ENCODE measurements around the gene PLXDC1. TPM values are rescaled to one million over a fixed set of nuclear protein-coding genes. Genes with fewer than 3 reads are reported as not detected.
A peak's percentile ranks its signal among the peaks of the same experiment; 100 is the strongest.

The PLXDC1 gene
- total and polyA plus RNA-seq, 2 of the 8 experiments (the other 6 are each of a cell fraction or from before 2014, with no cell fraction given): 4.1 to 14.6 TPM

GRCh38 chr17:39108461-39109375, 42.7 kb downstream of the PLXDC1 start:
- Histone ChIP-seq H4K8ac (ENCODE audit: extremely low read depth, insufficient read depth, low read length) (peak overlapping the region; percentile 22; the same call in 1 of the 2 replicates), H3K27me3 (replicated peaks in 1 of 4; ENCODE audit: control insufficient read depth in 3 of 4, extremely low read depth in 1 of 4, insufficient read depth in 3 of 4, low read length in 3 of 4) (no peaks in the 10 kb centered on the region), H3K18ac (ENCODE audit: extremely low read depth, low read length) (no peak overlapping the region), H2AK5ac (ENCODE audit: low read depth, low read length) (no peak overlapping the region), H3K56ac (replicated peaks; ENCODE audit: insufficient read length, low read depth, low read length) (no peak overlapping the region), H2BK5ac (ENCODE audit: low read depth, low read length) (no peak overlapping the region), H2BK20ac (ENCODE audit: low read length) (no peak overlapping the region), H3K23ac (ENCODE audit: insufficient read length) (no peak overlapping the region), H4K5ac (ENCODE audit: insufficient read length, low read depth, low read length) (no peak overlapping the region), H2BK12ac (ENCODE audit: low read depth, low read length) (no peak overlapping the region), H3K27ac (ENCODE audit: low read depth, low read length) (no peak overlapping the region), H3K79me1 (ENCODE audit: low read depth, low read length) (no peaks in the 10 kb centered on the region), H3K4me1 (replicated peaks in 1 of 4; ENCODE audit: control insufficient read depth in 3 of 4, insufficient read depth in 4 of 4, low read length in 3 of 4) (peaks cover 0 to 2% (median 0%) of the 10 kb centered on the region in 4 experiments; a peak in 1 of 7 replicates), H3K14ac (ENCODE audit: insufficient read length) (no peak overlapping the region), H3K4ac (replicated peaks; ENCODE audit: insufficient read length, low read depth, low read length) (no peak overlapping the region), H2BK15ac (ENCODE audit: low read length) (no peak overlapping the region), H3K4me3 (ENCODE audit: extremely low read depth in 1 of 4, insufficient read depth in 2 of 4, low read depth in 3 of 4, low read length in 4 of 4) (no peak overlapping the region), H3K36me3 (ENCODE audit: control insufficient read depth in 2 of 4, insufficient read depth in 4 of 4, low read length in 3 of 4) (no peaks in the 10 kb centered on the region), H4K91ac (replicated peaks; ENCODE audit: insufficient read length, low read length) (no peak overlapping the region), H3K9me3 (ENCODE audit: insufficient read depth in 2 of 2, low read depth in 1 of 2, low read length in 1 of 2) (no peaks in the 10 kb centered on the region), H4K20me1 (replicated peaks in 1 of 2; ENCODE audit: control insufficient read depth in 1 of 2, insufficient read depth in 2 of 2, low read length in 2 of 2) (no peaks in the 10 kb centered on the region), H2AFZ (ENCODE audit: low read length) (no peak overlapping the region), H3K4me2 (ENCODE audit: insufficient read depth in 1 of 2, low read depth in 2 of 2, low read length in 2 of 2) (no peak overlapping the region), H3K79me2 (ENCODE audit: control insufficient read depth in 1 of 2, insufficient read depth in 2 of 2, low read length in 2 of 2) (no peaks in the 10 kb centered on the region), H3K9ac (replicated peaks in 1 of 4; ENCODE audit: extremely low read depth in 1 of 4, low read depth in 3 of 4, low read length in 3 of 4) (no peak overlapping the region), H3K23me2 (ENCODE audit: low read depth, low read length) (no peaks in the 10 kb centered on the region), H2BK120ac (replicated peaks; ENCODE audit: low read depth, low read length) (no peak overlapping the region)
- ChIA-PET CTCF (ENCODE audit: partially characterized antibody) (interaction anchor here (0.8 to 2.7 kb wide), 20 partner anchors 9 to 125 kb away, joined by 3 to 10 read pairs (median 3); partner anchors contain the start of gene PLXDC1), POLR2A (ENCODE audit: partially characterized antibody) (no interaction called here)
- WGBS, 2 experiments (ENCODE audit: extremely low coverage in 1 of 2, insufficient coverage in 1 of 2, insufficient read length in 1 of 2, insufficient replicate concordance in 2 of 2, low coverage in 1 of 2, low lambda C conversion rate in 2 of 2, missing lambda C conversion rate in 1 of 2): 80% methylated on average over 21 of the region's 23 CpGs; no CpG with 5 or more reads in 1 of the 2 experiments
- TF ChIP-seq CTBP2 (IDR thresholded peaks at IDR 0.05; ENCODE audit: borderline replicate concordance, insufficient read depth, insufficient read length, low read length) (no peak), ATF3 (IDR thresholded peaks at IDR 0.05; ENCODE audit: insufficient read depth, low read depth, low read length) (no peak), PHF8 (conservative IDR thresholded peaks at IDR 0.05; ENCODE audit: low read depth, low read length) (no peak), TBP (IDR thresholded peaks at IDR 0.05; ENCODE audit: low read depth, low read length) (no peak), SAP30 (IDR thresholded peaks at IDR 0.05; ENCODE audit: insufficient read depth, insufficient replicate concordance, low read length) (no peak), CHD2 (IDR thresholded peaks at IDR 0.05; ENCODE audit: low read length) (no peak), JUN (IDR thresholded peaks at IDR 0.05; ENCODE audit: low read depth, low read length) (no peak)
- TF ChIP-seq, protein P1, sequence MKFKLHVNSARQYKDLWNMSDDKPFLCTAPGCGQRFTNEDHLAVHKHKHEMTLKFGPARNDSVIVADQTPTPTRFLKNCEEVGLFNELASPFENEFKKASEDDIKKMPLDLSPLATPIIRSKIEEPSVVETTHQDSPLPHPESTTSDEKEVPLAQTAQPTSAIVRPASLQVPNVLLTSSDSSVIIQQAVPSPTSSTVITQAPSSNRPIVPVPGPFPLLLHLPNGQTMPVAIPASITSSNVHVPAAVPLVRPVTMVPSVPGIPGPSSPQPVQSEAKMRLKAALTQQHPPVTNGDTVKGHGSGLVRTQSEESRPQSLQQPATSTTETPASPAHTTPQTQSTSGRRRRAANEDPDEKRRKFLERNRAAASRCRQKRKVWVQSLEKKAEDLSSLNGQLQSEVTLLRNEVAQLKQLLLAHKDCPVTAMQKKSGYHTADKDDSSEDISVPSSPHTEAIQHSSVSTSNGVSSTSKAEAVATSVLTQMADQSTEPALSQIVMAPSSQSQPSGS (IDR thresholded peaks at IDR 0.05; ENCODE audit: low read length): no peak
- FAIRE-seq (no peak), DNase-seq (ENCODE audit: low read depth in 1 of 2, low spot score in 2 of 2) (no peak)

All from H1 (cell line).